Measurements from ENCODE around the gene AFF1.
"Not testable (repeated sequence)": the region's sequence is repeated elsewhere in the genome, so short reads cannot be mapped to it uniquely, and the experiment has no call there.

Gene AFF1

DNA sequence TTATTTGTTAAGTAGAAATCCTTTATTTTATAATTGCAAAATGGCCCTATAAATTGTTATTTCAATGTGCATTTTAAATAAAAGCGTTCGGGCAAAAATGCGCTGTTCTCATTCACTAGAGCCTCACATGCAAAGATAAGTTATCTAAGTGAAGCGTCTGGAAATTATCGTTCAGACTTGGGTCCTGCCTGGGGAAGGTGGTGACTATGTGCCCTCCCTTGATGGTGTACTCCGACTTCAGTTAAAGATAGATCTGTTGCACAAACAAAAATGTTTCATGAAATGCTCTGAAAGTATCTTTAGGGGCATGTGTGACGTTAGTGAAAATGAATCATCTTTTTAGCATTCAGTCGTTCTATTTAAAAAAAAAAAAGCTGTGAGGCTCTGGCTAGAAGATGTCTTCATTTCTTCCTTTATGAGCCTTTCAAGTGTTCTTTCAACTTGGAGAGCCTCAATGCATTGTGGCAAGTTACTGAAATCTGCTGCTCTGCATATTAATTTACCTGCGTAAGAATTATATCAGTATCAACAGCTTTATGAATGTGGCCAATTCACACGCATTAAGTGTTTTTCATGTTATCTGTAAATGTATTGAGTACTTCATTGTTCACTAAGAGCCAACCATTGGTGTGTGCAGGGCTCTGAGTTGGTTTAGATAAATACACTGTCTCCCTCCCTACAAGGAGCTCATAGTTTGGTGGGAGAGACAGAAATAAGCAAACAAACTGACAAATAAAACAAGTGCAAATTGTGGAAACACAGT is 83.0 kb downstream of the AFF1 start:
- DNase-seq: no peak

DNA sequence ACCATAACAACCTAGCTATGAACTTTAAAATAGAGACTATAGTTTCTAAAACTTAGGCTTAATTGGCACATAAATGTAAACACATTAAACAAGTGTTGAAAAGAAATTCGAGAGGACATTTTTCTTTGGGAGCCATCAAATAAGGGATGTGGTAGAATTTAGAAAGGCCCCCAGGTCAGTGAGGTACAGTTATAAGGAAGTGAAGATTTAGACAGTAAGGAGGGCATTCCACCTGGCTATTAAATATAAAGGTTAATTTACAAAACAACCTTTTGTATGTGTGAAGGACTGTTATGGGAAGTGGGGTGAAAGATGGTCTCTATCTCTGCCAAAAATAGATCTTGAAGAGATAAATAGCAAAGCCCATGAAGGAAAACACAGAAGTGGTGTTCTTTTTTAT is 83.9 kb downstream of the AFF1 start:
- no peak for DNase-seq

DNA sequence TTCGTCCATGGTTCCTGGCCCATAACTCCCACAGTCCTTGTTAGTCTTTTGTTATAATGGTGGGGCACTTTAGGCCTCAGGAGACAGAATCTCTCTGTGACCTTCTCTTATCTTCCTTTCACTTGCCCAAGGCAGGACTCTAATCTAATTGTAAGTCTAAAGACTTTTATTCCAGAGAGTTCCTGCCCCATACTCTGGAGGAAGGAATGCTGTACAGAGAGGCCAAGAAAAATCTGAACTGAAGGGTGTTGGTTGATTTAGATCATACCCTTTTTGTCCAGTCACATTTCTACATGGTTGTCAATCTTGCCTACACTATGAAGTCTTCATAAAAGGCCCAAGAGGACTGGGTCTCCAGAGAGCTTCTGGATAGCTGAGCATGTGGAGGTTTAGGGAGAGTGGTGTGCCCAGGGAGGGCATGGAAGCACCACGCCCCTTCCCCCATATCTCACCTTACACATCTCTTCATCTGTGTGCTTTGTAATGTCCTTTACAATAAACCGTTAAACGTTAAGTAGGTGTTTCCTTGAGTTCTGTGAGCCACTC is 84.5 kb downstream of the AFF1 start:
- no peak for DNase-seq

DNA sequence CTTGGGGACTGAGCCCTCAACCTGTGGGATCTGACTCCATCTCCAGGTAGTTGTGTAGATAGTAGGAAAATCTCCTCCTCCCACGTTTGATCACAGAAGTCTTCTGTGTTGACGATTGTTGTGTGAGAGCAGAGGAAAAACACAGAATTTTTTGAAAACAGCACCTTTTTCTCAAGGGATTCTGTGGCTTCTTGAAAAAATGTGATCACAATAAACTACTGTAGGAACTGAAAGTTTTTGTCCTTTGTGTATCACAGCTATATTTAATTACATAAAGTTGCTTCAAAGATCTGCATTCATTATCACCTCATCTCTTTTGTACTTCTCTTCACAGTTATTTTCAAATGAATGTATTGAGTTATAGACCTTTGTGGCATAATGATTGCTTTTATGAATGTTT is 85.1 kb downstream of the AFF1 start:
- DNase-seq: no peak

DNA sequence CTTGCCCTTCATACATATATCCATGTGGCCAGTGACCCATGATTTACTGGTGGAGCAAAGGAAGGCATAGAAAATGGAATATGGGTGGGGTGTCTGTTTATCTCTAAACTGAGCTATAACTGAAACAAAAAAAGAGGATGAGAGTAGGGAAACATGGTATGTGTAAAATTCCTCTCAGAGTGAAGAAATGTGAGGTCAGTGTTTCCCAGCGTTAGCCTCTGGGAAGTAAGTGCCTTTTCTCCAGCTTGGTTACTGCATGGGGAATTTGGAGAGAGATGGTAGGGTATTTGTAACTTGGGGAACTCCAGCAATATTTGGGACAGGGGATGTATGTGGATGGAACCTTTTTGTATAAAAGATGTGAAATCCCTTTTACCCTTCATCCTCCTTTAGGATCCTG is 89.4 kb downstream of the AFF1 start:
- no peak for DNase-seq

DNA sequence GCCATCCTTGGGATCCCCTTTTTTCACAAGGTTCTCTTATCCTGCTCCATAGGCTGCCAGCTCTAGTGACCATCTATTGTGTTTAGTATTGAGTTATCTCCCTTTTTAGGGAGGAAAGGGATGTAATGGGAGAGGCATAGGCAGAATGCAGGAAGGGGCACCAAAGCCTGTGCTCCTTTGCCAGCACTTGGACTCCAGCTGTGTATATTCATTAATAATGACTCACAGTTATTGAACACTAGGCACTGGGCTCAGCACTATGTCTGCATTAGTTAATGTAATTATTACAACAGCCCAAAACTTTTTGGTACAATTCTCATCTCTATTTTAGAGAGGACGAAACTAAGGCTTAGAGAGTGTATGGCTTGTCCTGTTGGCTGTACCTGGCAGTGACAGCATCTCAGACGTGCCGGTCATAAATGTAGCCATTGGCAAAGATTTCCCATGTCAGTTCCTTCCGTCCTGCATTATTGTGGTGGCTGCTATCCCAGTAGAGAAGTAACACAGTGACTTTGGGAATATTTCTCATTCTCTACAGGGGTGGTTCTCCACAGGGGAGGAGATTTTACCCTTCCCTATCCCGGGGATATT is 90.3 kb downstream of the AFF1 start:
- no peak for DNase-seq

DNA sequence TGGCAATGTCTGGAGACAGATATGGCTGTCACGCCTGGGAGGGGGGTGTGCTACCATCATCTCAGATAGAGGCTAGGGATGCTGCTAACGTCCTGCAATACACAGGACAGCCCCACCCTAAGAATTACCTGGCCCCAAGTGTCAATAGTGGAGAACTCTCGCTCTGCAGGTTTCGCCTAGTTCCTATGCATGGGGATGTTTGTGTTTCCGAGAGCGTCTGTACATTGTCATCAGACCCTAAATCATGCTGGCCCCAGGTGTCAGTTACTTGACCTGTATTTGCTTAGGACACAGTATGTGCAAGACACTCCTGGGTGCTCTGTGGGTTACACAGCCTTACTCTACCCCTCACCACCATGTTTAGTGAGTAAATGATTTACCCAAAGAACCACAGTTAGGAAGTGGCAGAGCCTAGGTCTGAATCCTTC is 90.8 kb downstream of the AFF1 start:
- no peak for DNase-seq

DNA sequence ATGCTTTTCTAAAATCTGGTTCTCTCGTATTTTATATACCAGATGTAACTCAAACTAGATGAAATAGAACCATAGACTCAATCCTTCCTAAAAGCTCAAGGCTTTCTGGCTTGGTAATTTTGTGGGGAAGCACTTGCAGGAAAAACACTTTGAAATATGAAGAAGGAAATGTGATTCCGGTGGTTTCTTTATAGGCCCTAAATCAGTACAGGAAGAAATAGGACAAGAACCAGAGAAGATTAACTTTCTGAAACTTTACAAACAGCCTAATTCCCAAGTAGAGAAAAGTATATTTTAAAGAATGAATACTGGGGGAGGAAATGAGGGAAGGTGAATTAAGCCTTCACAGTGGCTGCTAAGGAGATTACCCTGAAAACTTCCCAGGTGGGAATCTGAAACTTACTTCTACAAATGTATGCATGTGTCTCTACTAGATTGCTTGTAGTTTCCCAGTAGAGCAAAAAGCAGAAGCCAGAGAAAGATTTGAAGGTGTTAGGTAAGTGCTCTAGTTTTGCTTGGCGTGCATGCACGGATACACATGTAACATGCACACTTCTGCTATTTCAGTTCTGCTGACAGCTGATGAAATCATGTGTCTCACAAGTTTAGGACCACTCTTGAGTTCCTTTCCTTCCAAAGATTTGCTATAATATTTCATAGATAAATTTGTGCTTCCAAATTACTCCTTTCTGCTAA is 92.1 kb downstream of the AFF1 start:
- no peak for DNase-seq

DNA sequence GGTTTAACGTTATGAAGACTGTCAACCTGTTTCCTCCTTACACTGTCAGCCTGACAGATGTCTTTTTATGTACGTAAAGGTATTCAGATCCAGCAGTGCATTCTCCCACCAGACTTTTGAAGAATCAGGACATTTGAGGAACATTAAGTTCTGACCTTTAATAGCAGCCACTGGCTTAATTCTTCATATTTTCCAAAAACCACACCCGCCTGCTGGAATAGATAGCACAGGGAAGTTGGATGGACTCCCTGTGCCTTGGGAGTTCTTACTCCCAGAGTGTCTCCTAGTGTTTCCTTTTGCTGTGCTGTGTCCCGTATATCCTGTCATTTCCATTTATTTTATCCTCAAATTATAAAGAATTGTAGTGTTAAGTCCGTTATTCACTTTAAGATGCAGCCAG is 94.5 kb downstream of the AFF1 start:
- no peak for DNase-seq

DNA sequence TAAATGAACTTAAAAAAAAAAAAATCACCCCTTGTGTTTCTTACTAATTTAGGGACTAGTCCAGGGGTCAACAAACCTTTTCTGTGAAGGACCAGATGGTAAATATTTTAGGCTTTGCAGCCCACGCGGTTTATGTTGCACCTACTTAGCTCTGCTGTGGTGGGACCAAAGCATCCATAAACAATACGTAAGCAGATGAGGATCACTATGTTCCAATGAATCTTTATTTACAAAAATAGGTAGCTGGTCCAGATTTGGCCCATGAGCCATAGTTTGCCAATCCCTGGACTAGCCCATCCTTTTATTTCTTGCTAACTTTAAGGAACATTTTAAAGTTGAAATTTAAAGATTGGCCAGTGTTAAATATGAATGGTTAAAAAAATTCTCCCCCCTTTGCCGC is 95.3 kb downstream of the AFF1 start:
- no peak for DNase-seq

DNA sequence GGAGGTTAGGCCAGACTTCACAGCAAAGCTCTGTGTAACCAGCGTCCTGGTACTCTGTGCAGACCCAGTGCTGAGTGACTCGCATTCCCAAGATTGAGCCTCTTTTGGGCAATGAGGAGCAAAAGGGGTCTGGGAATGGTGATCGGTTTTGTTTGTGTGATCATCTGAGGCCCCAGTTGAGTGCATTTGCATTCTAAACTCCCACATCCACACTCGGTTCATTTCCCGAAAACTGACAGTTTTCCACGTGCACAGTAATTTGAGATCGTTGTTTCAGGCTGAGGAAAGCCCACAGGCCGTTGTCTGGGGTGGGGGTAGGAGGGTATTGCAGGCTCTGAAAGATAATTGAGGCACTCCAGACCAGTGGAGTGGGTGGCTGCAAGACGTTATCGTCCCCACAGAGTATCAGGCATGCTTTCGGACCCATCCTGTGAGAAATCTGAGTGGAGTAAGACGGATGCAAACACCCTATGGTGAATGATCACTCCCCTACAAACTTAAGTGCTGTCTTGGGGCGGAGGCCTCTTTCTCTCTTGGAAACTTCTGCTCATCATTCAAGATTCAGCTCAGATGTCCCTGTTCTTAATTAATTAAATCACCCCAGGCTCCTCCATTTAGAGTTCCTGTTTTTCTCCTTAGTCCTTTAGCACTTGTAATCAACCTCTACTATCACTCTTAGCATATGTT is 96.1 kb downstream of the AFF1 start:
- DNase-seq: no peak

DNA sequence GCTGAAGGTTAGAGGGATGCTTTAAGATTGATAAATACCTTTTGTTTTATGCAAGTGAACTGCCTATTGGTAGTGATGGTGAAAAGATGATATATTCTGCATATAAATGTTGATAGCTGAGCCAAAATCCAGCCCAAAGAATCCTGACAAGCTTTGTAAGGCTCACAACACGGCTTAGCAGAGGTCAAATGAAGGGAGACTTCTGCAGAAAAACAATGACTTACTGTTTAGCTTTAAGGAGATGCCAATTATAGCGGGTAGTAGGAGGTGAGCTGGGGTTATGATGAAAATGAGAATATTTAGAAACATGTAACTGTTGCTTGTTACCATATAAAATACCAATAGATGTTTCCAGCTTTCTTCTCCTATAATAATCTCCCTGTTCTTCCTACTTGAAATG is 97.1 kb downstream of the AFF1 start:
- DNase-seq: no peak

DNA sequence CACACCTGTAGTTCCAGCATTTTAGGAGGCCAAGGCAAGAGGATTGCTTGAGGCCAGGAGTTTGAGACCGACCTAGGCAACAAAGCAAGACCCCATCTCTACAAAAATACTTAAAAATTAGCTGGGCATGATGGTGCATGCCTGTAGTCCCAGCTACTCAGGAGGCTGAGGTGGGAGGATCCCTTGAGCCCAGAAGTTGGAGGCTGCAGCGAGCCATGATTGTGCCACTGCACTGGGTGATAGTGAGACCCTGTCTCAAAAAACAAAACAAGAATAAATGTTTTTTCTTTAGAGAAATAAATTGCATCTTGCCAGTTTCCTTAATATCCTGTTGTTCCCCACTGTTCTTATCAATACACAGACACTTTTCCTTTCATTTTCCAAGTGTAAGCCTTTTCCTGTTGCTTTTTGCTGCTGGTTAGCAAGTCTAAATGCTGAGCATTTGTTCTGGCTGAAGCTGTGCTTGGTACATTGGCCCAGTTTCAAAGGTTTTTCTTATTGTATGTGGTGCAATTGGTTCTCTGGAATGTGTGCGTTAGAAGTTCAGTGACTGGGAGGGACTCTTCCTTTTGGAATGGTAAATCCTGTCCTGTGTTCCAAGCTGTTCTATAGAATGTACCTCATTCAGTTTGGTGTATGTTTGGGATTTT is 98.2 kb downstream of the AFF1 start:
- DNase-seq: no peak

DNA sequence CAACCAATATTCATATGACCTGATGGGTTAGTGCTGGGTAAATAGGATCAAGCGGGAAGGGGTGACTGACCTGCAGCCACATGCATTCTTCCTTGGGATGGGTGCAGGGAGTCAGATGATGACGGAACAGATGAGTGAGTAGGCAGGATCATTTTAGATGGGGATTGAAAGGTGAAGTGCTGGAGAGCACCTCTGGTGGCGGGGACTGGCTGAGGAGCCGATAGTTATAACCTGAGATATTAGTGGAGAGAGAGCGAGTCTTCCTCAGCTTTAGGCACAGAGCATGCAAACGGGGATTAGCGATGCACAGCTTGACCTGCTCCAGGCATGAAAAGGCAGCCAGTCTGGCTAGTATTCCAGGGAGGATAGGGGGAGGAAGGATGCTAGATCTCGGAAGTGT is 99.1 kb downstream of the AFF1 start:
- no peak for DNase-seq

DNA sequence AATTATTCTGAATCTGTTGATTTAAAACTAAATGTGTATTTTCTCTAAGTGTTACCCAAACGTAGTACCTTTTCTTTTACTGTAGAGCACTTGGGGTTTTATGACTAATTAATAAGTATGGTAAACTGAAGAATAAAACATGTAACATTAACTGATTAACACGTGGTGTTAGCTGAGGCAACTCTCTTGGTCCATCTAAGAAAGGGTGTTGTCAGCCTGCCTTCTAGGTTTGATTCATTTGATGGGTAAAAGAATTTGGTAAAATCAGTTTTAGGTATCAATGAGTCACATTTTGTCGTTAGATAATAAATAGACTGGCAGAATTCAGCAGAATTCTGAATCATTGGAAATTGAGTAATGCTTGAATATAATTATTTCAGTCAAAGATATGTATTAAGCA is 99.7 kb downstream of the AFF1 start:
- DNase-seq: no peak

DNA sequence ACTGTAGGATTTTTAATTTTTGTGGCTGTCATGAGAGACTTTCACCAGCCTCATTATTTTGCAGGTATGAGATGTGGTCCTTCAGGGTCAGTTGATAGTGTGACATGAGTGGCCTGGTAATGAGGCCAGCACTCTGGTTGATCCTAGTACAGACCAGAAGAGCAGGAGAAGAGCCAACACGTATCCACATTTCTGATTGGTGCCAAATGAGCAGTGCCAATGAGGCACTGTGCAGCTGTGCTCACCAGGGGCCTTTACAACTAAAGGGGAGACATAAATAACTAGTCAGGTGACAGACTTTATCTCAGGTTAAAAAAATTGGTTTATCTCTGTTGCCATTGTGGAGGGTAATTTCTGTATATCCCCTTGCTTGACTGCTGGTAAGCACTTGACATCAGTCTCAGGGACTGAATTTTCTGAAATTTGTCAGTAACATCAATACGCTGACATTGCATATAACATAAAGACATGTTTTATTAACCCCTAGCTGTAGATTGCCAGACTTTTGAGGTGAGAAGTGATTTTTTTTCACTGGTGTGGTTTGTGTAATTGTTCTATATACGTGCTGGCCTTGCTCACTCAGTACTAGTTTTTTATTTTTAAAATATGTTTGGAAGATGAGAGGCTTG is 101.2 kb downstream of the AFF1 start:
- no peak for DNase-seq

DNA sequence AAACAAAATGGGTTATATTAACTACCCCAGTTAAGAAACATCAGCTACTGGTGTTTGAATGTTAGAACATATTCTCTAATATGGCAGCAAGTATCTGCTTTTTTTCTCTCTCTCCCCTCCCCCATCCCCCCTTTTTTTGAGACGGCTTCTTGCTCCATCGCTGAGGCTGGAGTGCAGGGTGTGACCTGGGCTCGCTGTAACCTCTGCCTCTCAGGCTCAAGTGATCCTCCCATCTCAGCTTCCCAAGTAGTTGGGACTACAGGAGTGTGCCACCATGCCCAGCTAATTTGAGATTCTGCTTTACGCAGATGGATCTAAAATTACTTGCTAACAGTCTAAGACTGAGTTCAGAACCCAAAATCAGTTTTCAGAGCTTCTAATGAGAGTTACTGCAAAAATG is 101.9 kb downstream of the AFF1 start:
- no peak for DNase-seq

DNA sequence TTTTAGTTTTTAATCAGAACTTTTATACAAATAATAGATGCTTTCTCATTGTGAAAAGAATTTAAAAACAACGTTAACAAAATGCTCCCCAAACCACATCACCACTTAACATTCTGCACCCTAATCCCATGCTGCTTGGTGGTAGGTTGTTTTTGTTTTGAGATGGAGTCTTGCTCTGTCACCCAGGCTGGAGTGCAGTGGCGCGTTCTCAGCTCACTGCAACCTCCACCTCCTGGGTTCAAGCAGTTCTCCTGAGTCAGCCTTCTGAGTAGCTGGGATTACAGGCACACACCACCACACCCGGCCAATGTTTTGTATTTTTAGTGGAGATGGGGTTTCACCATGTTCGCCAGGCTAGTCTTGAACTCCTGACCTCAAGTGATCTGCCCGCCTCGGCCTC is 102.4 kb downstream of the AFF1 start:
- DNase-seq: not testable (repeated sequence)

DNA sequence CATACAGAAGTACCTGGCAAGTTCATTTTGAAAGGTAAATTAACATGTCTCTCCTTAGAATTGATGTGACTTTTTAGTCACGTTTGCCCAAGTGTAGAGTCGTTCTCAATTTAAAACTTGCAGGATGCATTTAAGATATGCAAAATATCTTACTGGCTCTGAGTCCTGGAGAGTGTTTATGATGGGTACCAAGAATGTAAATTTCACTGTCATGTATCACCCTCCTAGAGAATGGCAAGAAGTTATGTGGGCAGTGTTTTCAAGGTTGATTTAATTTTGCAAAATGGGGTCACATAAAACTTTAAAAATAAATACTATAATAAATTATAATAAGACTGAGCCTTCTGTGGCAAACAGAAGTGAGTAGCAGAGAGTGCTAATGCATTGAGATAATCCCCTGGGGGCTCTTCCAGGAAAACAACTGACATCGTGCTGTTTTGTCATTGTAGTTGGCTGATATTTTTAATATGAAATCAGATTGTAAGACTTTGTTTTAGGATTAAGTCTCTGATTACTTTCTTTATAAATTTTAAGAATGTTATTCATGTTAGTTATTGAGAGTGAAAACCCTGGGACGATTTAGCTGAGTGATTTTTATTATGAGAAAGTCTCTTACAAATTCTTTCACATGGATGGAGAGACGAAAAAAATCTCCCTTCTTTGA is 103.0 kb downstream of the AFF1 start:
- no peak for DNase-seq

DNA sequence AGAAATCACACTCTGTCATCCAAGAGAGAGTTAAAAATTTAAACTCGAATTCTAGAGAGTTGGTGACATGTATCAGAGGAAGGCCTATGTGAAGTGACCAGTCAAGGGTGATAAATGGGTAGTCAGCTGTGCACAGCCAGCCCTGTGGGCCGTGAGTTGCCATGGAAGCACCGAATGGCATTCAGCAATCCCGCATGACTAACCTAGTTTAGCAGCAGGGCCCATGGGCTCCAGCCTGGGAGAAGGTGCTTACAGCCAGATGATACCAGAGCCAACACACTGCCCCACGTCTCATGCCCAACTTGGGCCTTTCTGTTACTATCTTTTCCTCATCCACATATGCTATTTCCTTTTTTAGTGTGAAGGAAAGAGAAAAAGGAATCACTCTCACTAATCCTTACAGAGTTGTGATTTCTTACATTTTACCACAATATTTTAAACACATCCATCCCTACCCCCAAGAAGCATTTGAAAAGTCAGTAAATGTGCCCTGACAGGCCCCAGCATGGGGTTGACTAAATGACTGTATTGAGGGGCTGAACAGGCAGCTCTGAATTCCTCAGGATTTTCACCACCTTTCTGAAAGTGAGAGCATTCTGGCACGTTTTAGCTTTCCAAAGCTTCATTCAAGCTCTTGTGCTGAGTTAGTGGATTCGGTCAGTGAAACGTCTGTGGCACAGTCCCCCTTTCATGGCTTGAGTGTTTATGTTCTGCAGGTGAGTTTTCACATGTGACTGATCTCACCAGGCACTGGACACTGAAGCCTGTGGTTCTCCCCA is 104.2 kb downstream of the AFF1 start:
- no peak for DNase-seq

DNA sequence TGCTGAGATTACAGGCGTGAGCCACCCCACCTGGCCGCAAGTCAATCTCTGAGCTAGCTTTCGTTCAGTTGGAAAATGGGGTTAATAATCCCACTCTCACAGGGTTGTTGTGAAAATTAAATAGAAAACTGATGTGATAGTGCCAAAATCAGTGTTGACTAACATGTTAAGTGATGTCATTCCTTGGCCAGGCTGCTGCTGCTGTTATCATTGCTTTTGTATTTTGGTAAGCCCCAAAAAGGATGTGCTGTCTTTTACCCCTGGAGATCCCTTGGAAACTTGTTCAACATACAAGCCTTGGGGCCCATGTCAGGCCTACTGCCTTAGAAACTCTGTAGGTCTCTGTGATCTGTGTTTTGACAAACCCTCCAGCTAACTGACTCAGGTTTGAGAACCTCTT is 106.3 kb downstream of the AFF1 start:
- no peak for DNase-seq
